Loucy (cell line): ENCODE results near the gene MAD1L1.
"Not testable (repeated sequence)": the region's sequence is repeated elsewhere in the genome, so short reads cannot be mapped to it uniquely, and the experiment has no call there.

Experiments used
- H2AFZ ChIP-seq: fragments of 200-600 bp; sonication (generic); 2 replicates; pipeline ENCODE4 v1.6.0; 2016; ENCODE audit warnings: antibody characterized with exemption, mild to moderate bottlenecking, low read length, moderate library complexity
- H3F3A ChIP-seq: fragments of 200-600 bp; 2 replicates; pipeline ENCODE4 v1.6.0; 2016; ENCODE audit warnings: antibody characterized with exemption, low read depth, mild to moderate bottlenecking
- H3K27me3 ChIP-seq: fragments of 200-600 bp; sonication (generic); 2 replicates; pipeline ENCODE4 v1.6.1; 2014; ENCODE audit warnings: low read length, mild to moderate bottlenecking; ENCODE audit not compliant: insufficient read depth, poor library complexity, severe bottlenecking
- H3K36me3 ChIP-seq: fragments of 200-600 bp; sonication (generic); 2 replicates; pipeline ENCODE4 v1.6.1; 2016; ENCODE audit warnings: low read length; ENCODE audit not compliant: insufficient read depth
- H3K4me1 ChIP-seq: fragments of 200-600 bp; sonication (generic); 2 replicates; pipeline ENCODE4 v1.5.1; 2014; ENCODE audit warnings: low read length, mild to moderate bottlenecking; ENCODE audit not compliant: insufficient read depth, poor library complexity, severe bottlenecking
- H3K4me2 ChIP-seq: fragments of 200-600 bp; sonication (generic); 2 replicates; pipeline ENCODE4 v1.6.0; 2014; ENCODE audit warnings: antibody characterized with exemption, low read length, low read depth, mild to moderate bottlenecking; ENCODE audit not compliant: poor library complexity, severe bottlenecking
- H3K4me3 ChIP-seq: fragments of 200-600 bp; sonication (generic); 2 replicates; pipeline ENCODE4 v1.5.1; 2014; ENCODE audit warnings: low read length, mild to moderate bottlenecking, mixed read lengths; ENCODE audit not compliant: poor library complexity, severe bottlenecking
- H3K79me2 ChIP-seq: fragments of 200-600 bp; sonication (generic); 2 replicates; pipeline ENCODE4 v1.6.1; 2014; ENCODE audit warnings: low read length; ENCODE audit not compliant: insufficient read depth
- H3K9ac ChIP-seq: fragments of 200-600 bp; sonication (generic); 2 replicates; pipeline ENCODE4 v1.6.0; 2014; ENCODE audit warnings: mild to moderate bottlenecking, low read depth, low read length, moderate library complexity; ENCODE audit not compliant: poor library complexity, severe bottlenecking
- H3K9me2 ChIP-seq: fragments of 200-600 bp; sonication (generic); replicated peaks from 2 replicates; pipeline ENCODE4 v1.6.1; 2016; ENCODE audit warnings: low read depth, low read length, mixed read lengths
- H3K9me3 ChIP-seq: fragments of 200-600 bp; sonication (generic); 2 replicates; pipeline ENCODE4 v1.6.1; 2014; ENCODE audit warnings: mild to moderate bottlenecking, antibody characterized with exemption, low read length, low read depth; ENCODE audit not compliant: insufficient read depth
- H4K20me1 ChIP-seq: fragments of 200-600 bp; sonication (generic); 2 replicates; pipeline ENCODE4 v1.6.0; 2014; ENCODE audit warnings: antibody characterized with exemption, low read length, mild to moderate bottlenecking; ENCODE audit not compliant: insufficient read depth, poor library complexity, severe bottlenecking
- CTCF ChIP-seq: fragments of 200-600 bp; sonication (generic); conservative IDR thresholded peaks from 2 replicates; pipeline ENCODE4 v1.5.1; 2014; ENCODE audit warnings: mild to moderate bottlenecking, antibody characterized with exemption, low read length
- EZH2phosphoT487 ChIP-seq: fragments of 200-600 bp; IDR thresholded peaks from 2 replicates; pipeline ENCODE4 v1.6.1; 2018; ENCODE audit warnings: antibody characterized with exemption, mild to moderate bottlenecking, moderate library complexity, borderline replicate concordance

Gene MAD1L1

GRCh38 chr7:1843921-1844335 is 388.8 kb downstream of the MAD1L1 start:
- H3K4me2 ChIP-seq: no peak overlapping the region
- H3K9ac ChIP-seq: no peak overlapping the region
- H3K4me1 ChIP-seq: no peaks in the 10 kb centered on the region
- TF ChIP-seq CTCF (no peak), EZH2phosphoT487 (no peak)
- H3K4me3 ChIP-seq: no peak overlapping the region
- H3K36me3 ChIP-seq: peaks cover 40% of the 10 kb centered on the region; the same call in 1 of the 2 replicates
- H3K9me2 ChIP-seq: no peaks in the 10 kb centered on the region
- no peaks in the 10 kb centered on the region for H3K9me3 ChIP-seq
- no peaks in the 10 kb centered on the region for H3K27me3 ChIP-seq
- no peak overlapping the region for H2AFZ ChIP-seq
- H3F3A ChIP-seq: no peaks in the 10 kb centered on the region
- no peaks in the 10 kb centered on the region for H3K79me2 ChIP-seq
- H4K20me1 ChIP-seq: no peaks in the 10 kb centered on the region

- no peak overlapping the region for H2AFZ ChIP-seq
- H3K79me2 ChIP-seq: no peaks in the 10 kb centered on the region
- TF ChIP-seq CTCF: no peak
- TF ChIP-seq EZH2phosphoT487: no peak
- no peaks in the 10 kb centered on the region for H3F3A ChIP-seq
- H3K4me3 ChIP-seq: no peak overlapping the region
- no peaks in the 10 kb centered on the region for H3K9me3 ChIP-seq
- H3K36me3 ChIP-seq: peaks cover 40% of the 10 kb centered on the region; the same call in 1 of the 2 replicates
- H3K27me3 ChIP-seq: no peaks in the 10 kb centered on the region
- H4K20me1 ChIP-seq: no peaks in the 10 kb centered on the region
- no peaks in the 10 kb centered on the region for H3K9me2 ChIP-seq
- H3K9ac ChIP-seq: no peak overlapping the region
- H3K4me1 ChIP-seq: no peaks in the 10 kb centered on the region
- no peak overlapping the region for H3K4me2 ChIP-seq
Observed at GRCh38 chr7:1843271-1843861, 389.4 kb downstream of the MAD1L1 start.

GRCh38 chr7:1842321-1843221 is 390.2 kb downstream of the MAD1L1 start:
- Histone ChIP-seq H4K20me1 (no peaks in the 10 kb centered on the region), H3K36me3 (peaks cover 39% of the 10 kb centered on the region; the same call in 1 of the 2 replicates), H3K9ac (no peak overlapping the region), H3K4me2 (no peak overlapping the region), H3K4me3 (no peak overlapping the region), H3K9me2 (no peaks in the 10 kb centered on the region), H3F3A (no peaks in the 10 kb centered on the region), H3K79me2 (0 out of 2 replicates have a peak, but pooled peaks cover 2% of the 10 kb centered on the region), H3K9me3 (no peaks in the 10 kb centered on the region), H3K4me1 (no peaks in the 10 kb centered on the region), H3K27me3 (no peaks in the 10 kb centered on the region), H2AFZ (no peak overlapping the region)
- no peak for TF ChIP-seq EZH2phosphoT487
- no peak for TF ChIP-seq CTCF

GRCh38 chr7:1841286-1842021 is 391.3 kb downstream of the MAD1L1 start:
- not testable (repeated sequence) for H3K27me3 ChIP-seq, H3F3A ChIP-seq, H3K9ac ChIP-seq, H3K4me3 ChIP-seq, H3K9me2 ChIP-seq, H3K79me2 ChIP-seq, H3K4me1 ChIP-seq, H3K4me2 ChIP-seq, H4K20me1 ChIP-seq, H3K9me3 ChIP-seq, H2AFZ ChIP-seq
- peaks cover 28% of the 10 kb centered on the region; the same call in 1 of the 2 replicates for H3K36me3 ChIP-seq

GRCh38 chr7:1840744-1841143 is 392.0 kb downstream of the MAD1L1 start:
- H3K4me1 ChIP-seq, H3K4me2 ChIP-seq, H4K20me1 ChIP-seq, H3F3A ChIP-seq, H3K79me2 ChIP-seq, H3K9me2 ChIP-seq, H3K4me3 ChIP-seq, H3K27me3 ChIP-seq, H2AFZ ChIP-seq, H3K9ac ChIP-seq, H3K9me3 ChIP-seq: not testable (repeated sequence)
- H3K36me3 ChIP-seq: peaks cover 26% of the 10 kb centered on the region; the same call in 1 of the 2 replicates
